Esophagus muscularis mucosa (tissue), 4 donors: ENCODE results near the gene NOD1. TPM values are rescaled to one million over a fixed set of nuclear protein-coding genes. Genes with fewer than 3 reads are reported as not detected.

Experiments used
- DNase-seq: peaks from one replicate; pipeline ENCODE4 v3.0.0-alpha.2; 2017; ENCODE audit errors: extremely low spot score
- H3K27ac ChIP-seq, 4 donors: fragments of 200-600 bp; sonication (generic); replicated peaks in 1 of 4; 1 replicate in 3 of 4; 2 replicates in 1 of 4; pipeline ENCODE4 v1.5.1; 2016 to 2019; ENCODE audit warnings: mild to moderate bottlenecking in 1 of 4
- H3K27me3 ChIP-seq, 4 donors: fragments of 200-600 bp; sonication (generic); one replicate each; pipeline versions ENCODE4 v1.5.1 to v1.6.0; 2016 to 2019
- H3K36me3 ChIP-seq, 4 donors: fragments of 200-600 bp; sonication (generic); one replicate each; pipeline ENCODE4 v1.5.1; 2016 to 2019
- H3K4me1 ChIP-seq, 4 donors: fragments of 200-600 bp; sonication (generic); one replicate each; pipeline ENCODE4 v1.5.1; 2016 to 2019
- H3K4me3 ChIP-seq, 4 donors: fragments of 200-600 bp; sonication (generic); 1 replicate in 2 of 4; 2 replicates in 2 of 4; pipeline ENCODE4 v1.5.1; 2016 to 2019; ENCODE audit warnings: mild to moderate bottlenecking in 4 of 4, moderate library complexity in 1 of 4
- H3K9me3 ChIP-seq, 4 donors: fragments of 200-600 bp; sonication (generic); 1 replicate in 3 of 4; 2 replicates in 1 of 4; pipeline ENCODE4 v1.5.1; 2016 to 2019
- EP300 ChIP-seq: sonication (generic); formaldehyde crosslinking; IDR thresholded peaks from one replicate; pipeline ENCODE4 v1.6.1; 2017; ENCODE audit warnings: antibody characterized with exemption
- POLR2A ChIP-seq: fragments of 450-650 bp; IDR thresholded peaks from one replicate; pipeline ENCODE4 v1.6.1; 2017; ENCODE audit warnings: antibody characterized with exemption, moderate library complexity, mild to moderate bottlenecking, low read depth
- POLR2AphosphoS5 ChIP-seq, 2 donors: sonication (generic); formaldehyde crosslinking; IDR thresholded peaks; one replicate each; pipeline ENCODE4 v1.6.1; 2017; ENCODE audit warnings: antibody characterized with exemption in 2 of 2
- WGBS: methylation state at CpG from one replicate; pipeline ENCODE4 v1.1.5; 2018; 5-methylcytosine and 5-hydroxymethylcytosine counted together
- intact Hi-C: fragments of 100-400 bp; cut with DNase I; formaldehyde crosslinking; loops from one replicate; pipeline ENCODE4 v1.15.1; 2023
- total RNA-seq, 4 donors: library from RNA; depleted of rRNA; stranded (reverse); fragments of >200 nt; gene quantifications; one replicate each; pipeline versions ENCODE4 v1.1.0 to v1.2.1, GENCODE V29; 2016
- TF ChIP-seq, protein P1 (sequence below), 3 experiments: fragments of 200-600 bp in 2 of 3; fragments of 450-650 bp in 1 of 3; sonication (generic) in 2 of 3; IDR thresholded peaks; one replicate each; pipeline ENCODE4 v1.5.1; 2017 to 2019; ENCODE audit warnings: antibody characterized with exemption in 3 of 3, mild to moderate bottlenecking in 2 of 3, moderate library complexity in 1 of 3

Gene NOD1
- total RNA-seq, 4 donors from 2014 or later = 11.6 to 22.0 (median 13.0) TPM

DNA sequence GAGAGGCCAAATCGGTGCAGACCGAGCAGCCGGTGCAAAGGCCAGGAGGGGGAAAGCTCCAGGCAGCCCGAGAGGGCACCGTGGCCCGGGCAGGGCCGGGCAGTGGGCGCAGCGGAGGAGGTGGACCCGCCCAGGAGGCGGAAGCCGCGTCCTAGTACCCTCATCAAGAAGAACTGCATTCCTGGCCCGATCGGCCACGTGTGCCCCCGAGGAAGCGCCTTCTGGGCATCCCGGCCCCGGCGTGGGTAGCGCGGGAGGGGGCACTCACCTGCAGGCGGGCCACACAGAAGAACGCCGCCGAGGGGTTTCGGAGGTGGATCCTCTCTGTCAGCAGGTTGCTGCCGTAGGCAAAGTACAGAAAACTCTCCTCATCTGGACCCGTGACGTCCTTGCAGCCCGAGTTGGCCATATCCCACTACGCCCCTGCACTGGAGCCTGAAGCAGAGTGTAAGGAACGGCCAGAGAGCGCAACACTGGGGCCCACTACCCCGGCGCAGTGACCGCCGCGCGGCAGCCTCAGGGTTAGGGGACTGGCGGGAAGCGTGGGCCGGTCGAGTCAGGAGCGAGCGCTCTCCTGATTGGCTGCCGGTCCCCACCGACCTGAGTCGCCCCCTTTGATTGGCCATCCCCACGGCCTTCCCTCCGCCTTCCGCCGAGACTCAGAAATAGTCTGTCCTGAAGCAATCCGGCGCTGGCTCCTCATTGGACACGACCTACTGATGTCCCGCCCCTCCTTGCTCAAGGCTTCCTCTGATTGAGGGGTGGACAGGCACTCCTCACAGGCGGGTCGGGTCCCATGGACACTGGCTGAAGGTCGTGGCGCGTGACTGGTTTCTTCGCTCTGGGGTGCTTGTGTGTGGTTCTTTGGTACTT lies 26.0 kb upstream of the NOD1 start, which contains the start of gene GGCT:
Gene GGCT (minus strand): TSS at position 529 of the 873 bp plus-strand sequence. CDS start 120 bp downstream, at position 409.
- Histone ChIP-seq H3K27me3 (no peaks in the 10 kb centered on the region), H3K27ac (peak within 1 kb of the TSS; percentile 81 to 93 (median 86)), H3K4me1 (peaks cover 17 to 34% (median 24%) of the 10 kb centered on the region in 4 donors), H3K4me3 (peak within 1 kb of the TSS; percentile 83 to 96 (median 88)), H3K36me3 (peaks cover 0 to under 1% (median 0%) of the 10 kb centered on the region in 4 donors), H3K9me3 (no peaks in the 10 kb centered on the region)
- TF ChIP-seq POLR2A (peak; percentile 13), POLR2AphosphoS5 (IDR thresholded peaks at IDR 0.05) (peak; percentile 87 to 91)
- TF ChIP-seq, protein P1, sequence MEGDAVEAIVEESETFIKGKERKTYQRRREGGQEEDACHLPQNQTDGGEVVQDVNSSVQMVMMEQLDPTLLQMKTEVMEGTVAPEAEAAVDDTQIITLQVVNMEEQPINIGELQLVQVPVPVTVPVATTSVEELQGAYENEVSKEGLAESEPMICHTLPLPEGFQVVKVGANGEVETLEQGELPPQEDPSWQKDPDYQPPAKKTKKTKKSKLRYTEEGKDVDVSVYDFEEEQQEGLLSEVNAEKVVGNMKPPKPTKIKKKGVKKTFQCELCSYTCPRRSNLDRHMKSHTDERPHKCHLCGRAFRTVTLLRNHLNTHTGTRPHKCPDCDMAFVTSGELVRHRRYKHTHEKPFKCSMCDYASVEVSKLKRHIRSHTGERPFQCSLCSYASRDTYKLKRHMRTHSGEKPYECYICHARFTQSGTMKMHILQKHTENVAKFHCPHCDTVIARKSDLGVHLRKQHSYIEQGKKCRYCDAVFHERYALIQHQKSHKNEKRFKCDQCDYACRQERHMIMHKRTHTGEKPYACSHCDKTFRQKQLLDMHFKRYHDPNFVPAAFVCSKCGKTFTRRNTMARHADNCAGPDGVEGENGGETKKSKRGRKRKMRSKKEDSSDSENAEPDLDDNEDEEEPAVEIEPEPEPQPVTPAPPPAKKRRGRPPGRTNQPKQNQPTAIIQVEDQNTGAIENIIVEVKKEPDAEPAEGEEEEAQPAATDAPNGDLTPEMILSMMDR (IDR thresholded peaks at IDR 0.05) = no peak
- peak; percentile 100 for DNase-seq
- WGBS = 0% methylated on average over 7 of the region's 64 CpGs
- intact Hi-C loops = loop anchor here (2.0 kb wide), 1 partner anchor 46 kb away; no protein-coding TSS in a partner anchor

DNA sequence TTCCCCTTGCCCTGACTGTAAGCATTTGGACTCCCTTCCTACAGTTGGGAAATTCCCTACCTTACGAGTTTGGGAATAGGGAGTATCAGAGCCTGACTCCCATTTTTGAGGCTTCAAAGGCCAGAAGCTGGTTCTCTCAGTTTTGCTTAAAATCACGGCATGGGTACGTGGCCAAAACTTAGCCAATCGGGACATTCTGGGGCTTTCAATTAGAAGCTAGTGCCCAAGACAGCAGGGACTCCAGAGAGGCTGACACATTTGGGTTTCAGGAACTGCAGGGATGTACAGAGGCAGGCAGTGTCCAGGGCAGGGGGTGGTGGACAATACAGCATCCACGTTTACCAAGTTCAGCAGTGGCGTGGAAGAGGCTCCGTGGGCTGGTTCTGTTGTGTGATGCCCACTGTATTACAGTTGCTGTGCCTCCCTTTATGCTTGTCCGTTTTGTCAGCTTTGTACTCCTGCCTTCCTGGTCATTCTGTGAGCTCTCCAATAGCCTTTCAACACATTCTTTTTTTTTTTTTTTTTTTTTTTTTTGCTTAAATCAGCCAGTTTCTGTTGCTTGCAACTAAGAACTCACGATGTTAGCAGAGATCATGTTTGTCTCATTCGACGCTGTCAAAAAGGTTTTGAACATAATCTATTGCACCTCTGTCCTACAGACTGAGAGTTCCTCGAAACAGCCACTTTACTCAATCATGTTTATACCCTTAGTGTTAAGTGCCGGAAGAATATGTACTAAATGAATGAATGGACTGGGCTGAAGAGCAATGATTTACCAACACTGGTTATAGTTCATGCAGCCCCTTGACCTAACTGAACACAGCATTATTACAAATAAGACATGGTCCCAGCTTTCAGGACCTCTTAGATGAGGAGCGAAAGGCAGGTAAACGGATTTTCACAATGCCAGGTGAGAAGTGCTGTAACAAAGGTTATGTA lies 25.0 kb upstream of the NOD1 start:
- Histone ChIP-seq H3K27me3 (no peaks in the 10 kb centered on the region), H3K4me3 (peak overlapping the region; percentile 83 to 96 (median 88)), H3K27ac (peak overlapping the region in 2 of 4 donors; percentile 88 to 93), H3K9me3 (no peaks in the 10 kb centered on the region), H3K36me3 (peaks cover 0 to 6% (median 0%) of the 10 kb centered on the region in 4 donors), H3K4me1 (peaks cover 17 to 34% (median 24%) of the 10 kb centered on the region in 4 donors)
- no peak for TF ChIP-seq POLR2A
- TF ChIP-seq POLR2AphosphoS5 (IDR thresholded peaks at IDR 0.05) = no peak
- TF ChIP-seq, protein P1 (IDR thresholded peaks at IDR 0.05) = no peak
- TF ChIP-seq EP300 = no peak
- intact Hi-C loops = loop anchor here (2.0 kb wide), 1 partner anchor 45 kb away; no protein-coding TSS in a partner anchor
- WGBS = 48% methylated on average over 14 of the region's 15 CpGs
- DNase-seq = no peak

DNA sequence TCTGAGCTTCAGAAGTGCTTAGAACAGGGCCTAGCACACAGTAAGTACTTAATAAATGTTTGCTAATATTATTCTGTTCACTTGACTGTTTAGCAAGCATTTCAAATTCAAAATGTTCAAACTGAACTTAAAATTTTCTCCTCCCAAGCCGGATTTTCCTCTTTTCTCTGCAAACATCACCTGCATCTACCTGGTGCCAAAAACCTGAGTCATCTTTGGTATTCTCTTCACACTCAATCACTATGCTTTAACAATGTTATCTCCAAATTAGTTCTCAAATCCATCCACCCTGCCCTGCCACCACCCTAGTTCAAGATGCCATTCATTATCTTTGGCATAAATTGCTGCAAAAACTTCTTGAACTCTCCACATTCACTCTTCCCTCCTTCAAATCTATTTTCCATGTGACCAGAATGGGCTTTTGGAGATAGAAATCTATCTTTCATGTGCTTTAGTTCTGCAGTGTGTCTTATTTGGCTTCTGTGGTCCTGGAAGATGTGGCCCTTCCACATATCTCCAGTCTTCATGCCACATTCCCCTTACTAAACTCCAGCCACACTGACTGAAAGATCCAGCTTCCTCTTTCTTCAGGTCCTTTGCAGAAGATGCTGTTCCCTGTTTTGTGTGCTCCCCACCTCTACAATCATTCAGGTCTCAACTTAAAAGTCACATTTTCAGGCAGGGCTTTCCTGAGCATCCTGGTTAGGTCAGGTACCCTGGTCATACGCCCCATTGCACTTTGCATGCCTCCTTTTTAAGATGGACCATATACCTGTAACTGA lies 24.1 kb upstream of the NOD1 start:
- DNase-seq = no peak
- Histone ChIP-seq H3K36me3 (peaks cover 0 to 6% (median 1%) of the 10 kb centered on the region in 4 donors), H3K27me3 (no peaks in the 10 kb centered on the region), H3K4me1 (peaks cover 17 to 34% (median 24%) of the 10 kb centered on the region in 4 donors), H3K9me3 (no peaks in the 10 kb centered on the region), H3K27ac (no peak overlapping the region), H3K4me3 (no peak overlapping the region)
- 90% methylated on average over 2 of the region's 2 CpGs for WGBS
- intact Hi-C loops = no loop called here
- TF ChIP-seq POLR2AphosphoS5 (IDR thresholded peaks at IDR 0.05) (no peak), POLR2A (no peak), EP300 (no peak)
- TF ChIP-seq, protein P1 (IDR thresholded peaks at IDR 0.05) = no peak

DNA sequence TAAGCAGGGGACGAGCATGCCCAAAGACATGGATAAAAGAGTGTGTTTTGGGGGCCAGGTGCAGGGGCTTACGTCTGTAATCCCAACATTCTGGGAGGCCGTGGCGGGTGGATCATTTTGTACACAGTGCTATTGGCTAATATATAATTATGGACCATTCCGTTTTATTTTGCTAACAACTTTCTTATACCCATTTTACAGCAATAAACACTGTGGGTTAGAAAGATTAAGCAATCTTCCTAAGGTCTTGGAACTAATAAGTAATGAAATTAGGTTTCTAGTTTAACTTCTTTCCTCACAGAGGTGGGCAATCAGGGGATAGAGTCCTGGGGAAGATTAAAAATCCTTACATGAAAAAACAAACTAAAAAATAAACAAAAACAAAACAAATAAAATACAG lies 22.7 kb upstream of the NOD1 start:
- TF ChIP-seq EP300 (no peak), POLR2A (no peak), POLR2AphosphoS5 (IDR thresholded peaks at IDR 0.05) (no peak)
- TF ChIP-seq, protein P1 (IDR thresholded peaks at IDR 0.05) = no peak
- Histone ChIP-seq H3K4me1 (peaks cover 17 to 34% (median 24%) of the 10 kb centered on the region in 4 donors), H3K36me3 (peaks cover 0 to 16% (median 7%) of the 10 kb centered on the region in 4 donors), H3K27ac (no peak overlapping the region), H3K4me3 (no peak overlapping the region), H3K9me3 (no peaks in the 10 kb centered on the region), H3K27me3 (no peaks in the 10 kb centered on the region)
- DNase-seq = no peak
- 98% methylated on average over 5 of the region's 5 CpGs for WGBS
- intact Hi-C loops = no loop called here
